ENCODE data around the gene DIAPH2.

The DIAPH2 gene

DNA sequence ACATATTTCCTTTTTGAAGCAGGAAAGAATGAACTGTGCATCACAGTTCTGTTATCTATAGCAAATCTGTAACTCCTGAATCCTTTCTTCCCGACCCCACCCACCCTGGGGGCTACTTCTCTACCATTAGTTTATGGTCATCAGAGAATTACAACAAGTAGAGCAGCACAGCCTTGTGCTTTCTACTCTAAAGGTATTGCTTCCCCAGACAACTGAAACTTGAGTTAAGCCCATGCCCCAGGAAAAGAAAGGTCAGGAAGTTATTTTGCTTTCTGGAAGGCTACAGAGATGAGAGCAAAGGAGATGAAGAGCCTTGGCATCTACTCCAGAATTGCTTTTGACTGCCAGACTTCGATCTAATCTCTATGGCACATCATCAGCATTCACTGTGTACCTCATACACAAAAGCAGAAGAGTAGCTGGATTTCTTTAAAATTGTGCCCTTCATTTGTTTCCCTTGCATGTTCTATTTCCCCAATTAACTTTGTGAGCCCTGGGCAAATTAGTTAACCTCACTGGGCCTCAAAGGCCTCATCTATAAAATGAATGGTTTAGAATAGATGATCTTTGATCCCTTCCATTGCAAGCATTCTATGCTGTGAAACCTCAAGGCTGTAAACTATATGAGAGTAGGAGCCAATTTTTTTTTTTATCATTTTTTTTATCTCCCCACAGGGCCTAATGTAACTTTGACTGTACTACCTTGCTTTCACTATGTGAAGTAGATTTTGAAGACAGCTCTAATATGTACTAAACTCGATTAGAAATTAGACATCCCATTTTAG is 794.7 kb downstream of the DIAPH2 start:
- ChIA-PET POLR2A (ENCODE audit: low non-redundant PET) (no interaction called here), CTCF (no interaction called here)
- DNase-seq (ENCODE audit: low spot score) = no peak
- no peak overlapping the region for H3K27ac ChIP-seq
- TF ChIP-seq, protein P1, sequence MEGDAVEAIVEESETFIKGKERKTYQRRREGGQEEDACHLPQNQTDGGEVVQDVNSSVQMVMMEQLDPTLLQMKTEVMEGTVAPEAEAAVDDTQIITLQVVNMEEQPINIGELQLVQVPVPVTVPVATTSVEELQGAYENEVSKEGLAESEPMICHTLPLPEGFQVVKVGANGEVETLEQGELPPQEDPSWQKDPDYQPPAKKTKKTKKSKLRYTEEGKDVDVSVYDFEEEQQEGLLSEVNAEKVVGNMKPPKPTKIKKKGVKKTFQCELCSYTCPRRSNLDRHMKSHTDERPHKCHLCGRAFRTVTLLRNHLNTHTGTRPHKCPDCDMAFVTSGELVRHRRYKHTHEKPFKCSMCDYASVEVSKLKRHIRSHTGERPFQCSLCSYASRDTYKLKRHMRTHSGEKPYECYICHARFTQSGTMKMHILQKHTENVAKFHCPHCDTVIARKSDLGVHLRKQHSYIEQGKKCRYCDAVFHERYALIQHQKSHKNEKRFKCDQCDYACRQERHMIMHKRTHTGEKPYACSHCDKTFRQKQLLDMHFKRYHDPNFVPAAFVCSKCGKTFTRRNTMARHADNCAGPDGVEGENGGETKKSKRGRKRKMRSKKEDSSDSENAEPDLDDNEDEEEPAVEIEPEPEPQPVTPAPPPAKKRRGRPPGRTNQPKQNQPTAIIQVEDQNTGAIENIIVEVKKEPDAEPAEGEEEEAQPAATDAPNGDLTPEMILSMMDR (conservative IDR thresholded peaks at IDR 0.05; ENCODE audit: low read depth) = no peak

DNA sequence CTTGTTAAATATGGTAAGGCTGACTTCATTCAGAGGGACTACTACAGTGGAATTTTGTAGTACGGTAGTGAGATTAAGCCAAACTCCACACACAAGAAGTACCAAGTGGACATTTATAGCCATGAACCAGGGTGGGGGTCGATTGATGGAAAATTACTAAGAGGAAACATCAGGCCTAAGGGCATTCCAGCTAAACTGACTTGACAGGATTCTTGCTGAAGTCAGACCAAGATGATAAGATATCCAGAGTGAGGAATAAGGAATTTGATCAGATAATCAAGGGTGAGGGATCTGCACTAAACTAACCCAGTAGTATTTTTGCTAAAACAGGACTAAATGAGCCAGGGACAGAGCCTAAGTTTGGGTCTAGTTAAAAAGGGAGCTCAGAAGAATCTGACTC is 796.6 kb downstream of the DIAPH2 start:
- ChIA-PET POLR2A (ENCODE audit: low non-redundant PET) (no interaction called here), CTCF (interaction anchor here (0.7 kb wide), 1 partner anchor 83 kb away, joined by 3 read pairs; no protein-coding TSS in a partner anchor)
- DNase-seq (ENCODE audit: low spot score) = no peak
- TF ChIP-seq, protein P1 (conservative IDR thresholded peaks at IDR 0.05; ENCODE audit: low read depth) = no peak
- no peak overlapping the region for H3K27ac ChIP-seq

DNA sequence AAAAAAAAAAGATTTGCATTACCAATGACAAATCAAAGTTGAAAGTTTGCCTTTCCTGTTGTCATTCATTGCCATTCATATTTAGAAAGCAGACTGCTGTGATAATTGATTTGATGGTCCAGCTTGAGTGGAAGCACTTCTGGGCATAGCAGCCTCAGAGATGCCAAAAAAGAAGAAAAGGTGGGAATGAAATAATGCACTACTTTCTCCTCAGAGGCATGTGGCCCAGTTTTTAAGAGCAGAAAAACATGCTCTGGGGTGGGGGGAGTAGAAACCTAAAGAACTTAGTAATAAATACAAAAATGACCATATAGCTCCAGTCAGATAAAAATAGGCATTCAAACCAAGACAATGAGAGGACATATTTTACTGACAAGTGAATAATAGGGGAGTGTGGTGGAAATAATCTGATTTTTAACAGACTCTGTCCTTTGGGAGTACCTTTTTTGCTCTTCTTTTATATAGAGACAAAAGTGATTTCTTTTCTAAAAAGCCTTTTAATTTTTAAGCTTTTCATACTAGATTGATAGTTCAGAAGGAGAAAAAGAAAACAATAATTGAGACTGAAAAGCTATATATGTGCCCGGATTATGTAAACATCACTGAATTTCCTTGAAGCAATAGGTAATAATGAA is 798.1 kb downstream of the DIAPH2 start:
- CTCF ChIA-PET = interaction anchor here (0.6 kb wide), 1 partner anchor 1310 kb away, joined by 3 read pairs; no protein-coding TSS in a partner anchor
- TF ChIP-seq, protein P1 (conservative IDR thresholded peaks at IDR 0.05; ENCODE audit: low read depth) = no peak
- no peak for DNase-seq (ENCODE audit: low spot score)
- H3K27ac ChIP-seq = no peak overlapping the region
- POLR2A ChIA-PET (ENCODE audit: low non-redundant PET) = no interaction called here

DNA sequence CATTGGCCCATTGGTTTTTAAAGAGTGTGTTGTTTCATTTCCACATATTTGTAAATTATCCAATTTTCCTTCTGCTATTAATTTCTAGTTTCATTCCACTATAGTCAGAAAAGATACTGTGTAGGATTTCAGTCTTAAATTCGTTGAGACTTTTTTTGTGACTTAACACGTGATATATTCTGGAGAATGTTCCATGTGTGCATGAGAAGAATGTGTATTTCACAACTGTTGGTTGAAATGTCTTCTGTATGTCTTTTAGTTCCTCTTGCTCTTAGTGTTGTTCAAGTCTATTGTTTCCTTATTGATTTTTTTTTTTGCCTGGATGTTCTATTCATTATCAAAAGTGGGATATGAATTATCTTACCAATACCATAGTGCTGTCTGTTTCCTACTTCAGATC is 806.0 kb downstream of the DIAPH2 start:
- no peak overlapping the region for H3K27ac ChIP-seq
- DNase-seq (ENCODE audit: low spot score) = no peak
- CTCF ChIA-PET = no interaction called here

DNA sequence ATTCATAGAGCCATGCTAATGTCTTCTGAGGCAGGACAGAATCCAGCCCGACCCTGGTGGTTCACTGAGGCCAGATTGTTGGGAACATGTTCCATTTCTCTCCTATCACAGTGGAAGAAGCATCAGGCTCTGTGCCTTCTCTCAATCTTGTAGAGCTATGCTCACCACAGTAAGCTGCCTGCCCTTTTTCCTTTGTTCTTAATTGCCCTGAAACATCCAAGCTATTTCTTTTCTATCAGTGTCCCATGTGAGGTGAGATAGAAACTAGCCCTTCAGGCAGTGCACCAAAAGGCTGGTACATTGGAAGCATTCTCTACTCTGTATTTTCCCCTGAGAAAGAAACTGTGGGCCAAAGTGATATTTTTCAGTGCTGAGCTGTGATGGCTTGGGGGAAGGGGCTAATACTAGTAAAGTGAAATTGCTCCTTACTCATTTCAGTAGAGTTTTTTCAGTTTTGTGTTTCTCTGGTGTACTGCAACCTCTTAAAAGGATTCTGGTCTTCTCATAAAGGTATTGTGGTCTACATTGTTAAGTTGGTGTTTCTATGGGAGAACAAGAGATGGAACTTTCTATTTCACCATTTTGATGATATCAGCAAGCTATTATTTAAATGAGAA is 810.2 kb downstream of the DIAPH2 start:
- no peak overlapping the region for H3K27ac ChIP-seq
- ChIA-PET CTCF (interaction anchor here (0.5 kb wide), 1 partner anchor 139 kb away, joined by 3 read pairs; no protein-coding TSS in a partner anchor), POLR2A (ENCODE audit: low non-redundant PET) (no interaction called here)
- TF ChIP-seq, protein P1 (conservative IDR thresholded peaks at IDR 0.05; ENCODE audit: low read depth) = no peak
- no peak for DNase-seq (ENCODE audit: low spot score)

More for the DNA sequence above, 806.0 kb downstream of the DIAPH2 start:
- POLR2A ChIA-PET (ENCODE audit: low non-redundant PET) = no interaction called here
- TF ChIP-seq, protein P1 (conservative IDR thresholded peaks at IDR 0.05; ENCODE audit: low read depth) = no peak

DNA sequence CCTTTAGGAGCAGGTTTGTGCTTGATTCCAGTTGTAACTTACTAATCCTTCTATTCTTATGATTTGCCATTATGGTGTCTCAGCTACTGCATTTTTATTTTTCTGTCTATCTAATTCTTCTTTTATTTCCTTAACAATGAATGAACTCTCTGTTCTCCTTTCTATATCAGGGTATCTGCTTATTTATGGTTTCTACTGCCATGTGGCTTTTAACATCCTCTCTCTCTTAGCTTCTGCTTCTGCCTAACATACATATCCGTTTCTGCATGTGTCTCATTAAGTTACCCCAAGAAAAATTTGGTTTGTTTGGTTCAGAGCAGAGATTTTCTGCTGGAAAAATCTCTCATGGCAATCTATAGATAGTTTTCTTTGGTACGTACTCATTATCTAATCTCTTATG is 813.5 kb downstream of the DIAPH2 start:
- POLR2A ChIA-PET (ENCODE audit: low non-redundant PET) = no interaction called here
- no peak overlapping the region for H3K27ac ChIP-seq
- DNase-seq (ENCODE audit: low spot score) = no peak
- TF ChIP-seq, protein P1 (conservative IDR thresholded peaks at IDR 0.05; ENCODE audit: low read depth) = no peak
- CTCF ChIA-PET = no interaction called here
